IMR-90 (cell line): Measurements from ENCODE around the gene ACADSB. TPM values are rescaled to one million over a fixed set of nuclear protein-coding genes. Genes with fewer than 3 reads are reported as not detected.
A peak's percentile ranks its signal among the peaks of the same experiment; 100 is the strongest.

Experiments
- ATAC-seq: fragments of 200-7000 bp; cut with Tn5 transposase; 2 replicates; pipeline ENCODE4 v1.9.1; 2020; ENCODE audit warnings: low read depth, mild to moderate bottlenecking, moderate library complexity
- BruUV-seq: library from RNA; stranded (reverse); fragments of 400-500 nt; replicated peaks from 2 replicates; lab custom pipeline; 2021; lab: Mats Ljungman, UMichigan
- CTCF ChIA-PET: fragments of 300-600 bp; formaldehyde crosslinking; extraction: SDS; loops from one replicate; lab custom pipeline; 2021; ENCODE audit warnings: antibody characterized with exemption; lab: Yijun Ruan, JAX
- POLR2A ChIA-PET: fragments of 300-600 bp; sonication (Branson Sonifier 250); formaldehyde crosslinking; loops from one replicate; lab custom pipeline; 2022; ENCODE audit warnings: antibody characterized with exemption; ENCODE audit not compliant: unreplicated experiment; lab: Charles Lee
- DNase-seq: peaks from one replicate; pipeline ENCODE4 v3.0.0; 2013
- H2AFZ ChIP-seq: replicated peaks from 2 replicates; pipeline ENCODE3; 2013; ENCODE audit warnings: low read length, mild to moderate bottlenecking; ENCODE audit not compliant: poor library complexity
- H2AK5ac ChIP-seq: 2 replicates; pipeline ENCODE4 v1.6.1; 2013; ENCODE audit warnings: low read depth, low read length, inconsistent platforms
- H2AK9ac ChIP-seq: replicated peaks from 2 replicates; pipeline ENCODE3; 2013; ENCODE audit warnings: mild to moderate bottlenecking, low read depth, low read length, moderate library complexity; ENCODE audit not compliant: poor library complexity
- H2BK120ac ChIP-seq: 2 replicates; pipeline ENCODE4 v1.6.1; 2013; ENCODE audit warnings: low read depth, low read length, inconsistent platforms
- H2BK15ac ChIP-seq: 3 replicates; pipeline ENCODE4 v1.6.1; 2013; ENCODE audit warnings: low read depth, low read length, inconsistent platforms
- H2BK20ac ChIP-seq: 2 replicates; pipeline ENCODE4 v1.6.1; 2013; ENCODE audit warnings: low read depth, mild to moderate bottlenecking, inconsistent platforms, low read length, moderate library complexity
- H2BK5ac ChIP-seq: 2 replicates; pipeline ENCODE4 v1.6.1; 2013; ENCODE audit warnings: mild to moderate bottlenecking, low read depth, low read length, inconsistent platforms; ENCODE audit not compliant: poor library complexity, severe bottlenecking
- H3K14ac ChIP-seq: replicated peaks from 2 replicates; pipeline ENCODE4 v1.6.1; 2013; ENCODE audit warnings: low read depth, low read length, inconsistent platforms
- H3K18ac ChIP-seq: 2 replicates; pipeline ENCODE4 v1.6.1; 2013; ENCODE audit warnings: low read depth, low read length, control low read depth
- H3K23ac ChIP-seq: 2 replicates; pipeline ENCODE4 v1.6.1; 2013; ENCODE audit warnings: low read depth, low read length, inconsistent platforms
- H3K27ac ChIP-seq: 2 replicates; pipeline ENCODE4 v1.5.1; 2013; ENCODE audit warnings: mild to moderate bottlenecking, control low read depth, low read length; ENCODE audit not compliant: insufficient read depth
- H3K27me3 ChIP-seq: 2 replicates; pipeline ENCODE4 v1.6.1; 2013; ENCODE audit warnings: low read length; ENCODE audit not compliant: control insufficient read depth, insufficient read depth
- H3K36me3 ChIP-seq: 2 replicates; pipeline ENCODE4 v1.6.1; 2013; ENCODE audit warnings: low read length, mixed read lengths; ENCODE audit not compliant: control insufficient read depth, insufficient read depth
- H3K4ac ChIP-seq: 2 replicates; pipeline ENCODE4 v1.6.1; 2013; ENCODE audit warnings: low read depth, low read length, inconsistent platforms
- H3K4me1 ChIP-seq: 2 replicates; pipeline ENCODE4 v1.6.1; 2013; ENCODE audit warnings: low read length, mixed read lengths; ENCODE audit not compliant: control insufficient read depth, insufficient read depth
- H3K4me2 ChIP-seq: 2 replicates; pipeline ENCODE4 v1.6.1; 2013; ENCODE audit warnings: low read depth, mild to moderate bottlenecking, control low read depth, low read length, moderate library complexity
- H3K4me3 ChIP-seq: 2 replicates; pipeline ENCODE4 v1.5.1; 2013; ENCODE audit warnings: low read depth, mild to moderate bottlenecking, control low read depth, low read length, moderate library complexity; ENCODE audit not compliant: insufficient read depth
- H3K56ac ChIP-seq: 2 replicates; pipeline ENCODE4 v1.6.1; 2013; ENCODE audit warnings: low read length, inconsistent platforms; ENCODE audit not compliant: insufficient read depth; ENCODE audit errors: extremely low read depth
- H3K79me1 ChIP-seq, 2 experiments: 2 replicates each; pipeline ENCODE4 v1.6.1; 2013; ENCODE audit warnings: low read length in 2 of 2, inconsistent platforms in 1 of 2, low read depth in 1 of 2
- H3K9ac ChIP-seq: 2 replicates; pipeline ENCODE4 v1.6.1; 2013; ENCODE audit warnings: low read depth, low read length, control low read depth
- H3K9me1 ChIP-seq: 2 replicates; pipeline ENCODE4 v1.6.1; 2013; ENCODE audit warnings: low read length, inconsistent platforms; ENCODE audit not compliant: insufficient read depth
- H3K9me3 ChIP-seq: 2 replicates; pipeline ENCODE4 v1.6.1; 2013; ENCODE audit warnings: low read length; ENCODE audit not compliant: control insufficient read depth, insufficient read depth
- H4K20me1 ChIP-seq: 2 replicates; pipeline ENCODE4 v1.6.1; 2013; ENCODE audit warnings: low read length, inconsistent platforms; ENCODE audit not compliant: insufficient read depth
- H4K5ac ChIP-seq: 2 replicates; pipeline ENCODE4 v1.6.1; 2013; ENCODE audit warnings: mild to moderate bottlenecking, low read depth, low read length, control low read depth
- H4K8ac ChIP-seq, 2 experiments: 2 replicates each; pipeline ENCODE4 v1.6.1; 2013; ENCODE audit warnings: low read depth in 2 of 2, low read length in 2 of 2, control low read depth in 1 of 2, inconsistent platforms in 1 of 2
- H4K91ac ChIP-seq: 2 replicates; pipeline ENCODE4 v1.6.1; 2013; ENCODE audit warnings: low read depth, low read length, inconsistent platforms; ENCODE audit not compliant: insufficient read depth
- CEBPB ChIP-seq: IDR thresholded peaks from 2 replicates; pipeline ENCODE4 v1.6.1; 2012; ENCODE audit warnings: low read depth, low read length, improper control_type of control experiment
- CTCF ChIP-seq: conservative IDR thresholded peaks from 2 replicates; pipeline ENCODE4 v1.5.1; 2012; ENCODE audit warnings: mild to moderate bottlenecking, low read depth, low read length, improper control_type of control experiment
- MAZ ChIP-seq: IDR thresholded peaks from 2 replicates; pipeline ENCODE4 v1.6.1; 2012; ENCODE audit warnings: low read depth, mild to moderate bottlenecking, low read length, improper control_type of control experiment, moderate library complexity, borderline replicate concordance
- MXI1 ChIP-seq: IDR thresholded peaks from 2 replicates; pipeline ENCODE4 v1.6.1; 2012; ENCODE audit warnings: low read depth, mild to moderate bottlenecking, low read length, moderate library complexity, borderline replicate concordance
- RAD21 ChIP-seq: IDR thresholded peaks from 2 replicates; pipeline ENCODE4 v1.6.1; 2012; ENCODE audit warnings: low read length, improper control_type of control experiment
- RFX5 ChIP-seq: IDR thresholded peaks from 2 replicates; pipeline ENCODE4 v1.8.0; 2012; ENCODE audit warnings: low read depth, mild to moderate bottlenecking, low read length, moderate library complexity
- USF2 ChIP-seq: fragments of 150-350 bp; IDR thresholded peaks from 2 replicates; pipeline ENCODE4 v1.6.1; 2017; ENCODE audit warnings: mild to moderate bottlenecking, antibody characterized with exemption, low read length, low read depth
- WGBS, 2 experiments: methylation state at CpG; one replicate each; pipeline versions ENCODE4 v1.1.5 to v1.1.7; 2013; ENCODE audit warnings: missing lambda C conversion rate in 2 of 2; ENCODE audit not compliant: insufficient read length in 1 of 2; ENCODE audit errors: extremely low coverage in 2 of 2; 5-methylcytosine and 5-hydroxymethylcytosine counted together
- dilution Hi-C: fragments of 300-500 bp; cut with HindIII; formaldehyde crosslinking; loops from one replicate; pipeline ENCODE4 v1.14.3; 2018; ENCODE audit warnings: low sequenced_read_pairs; ENCODE audit not compliant: unreplicated experiment
- in situ Hi-C: fragments of 300-500 bp; cut with MboI; formaldehyde crosslinking; loops from 3 replicates; pipeline ENCODE4 v1.14.3; 2019; ENCODE audit warnings: low sequenced_read_pairs, inconsistent platforms, mixed read lengths
- intact Hi-C: fragments of 100-400 bp; cut with micrococcal nuclease; formaldehyde crosslinking; loops from 2 replicates; pipeline ENCODE4 v1.10.0; 2022
- polyA plus RNA-seq, 3 experiments: library from polyadenylated mRNA; depleted of rRNA; stranded (reverse); fragments of >200 nt; gene quantifications; 2 replicates each; pipeline ENCODE4 v1.2.3, GENCODE V29; 2012; ENCODE audit warnings: low replicate concordance in 1 of 3
- total RNA-seq: library from RNA; depleted of rRNA; stranded (reverse); fragments of >200 nt; gene quantifications from 2 replicates; pipeline ENCODE4 v1.2.3, GENCODE V29; 2012

Gene ACADSB
- total and polyA plus RNA-seq, 2 of the 4 experiments (the other 2 are of a cell fraction) = 6.2 to 10.6 TPM

DNA sequence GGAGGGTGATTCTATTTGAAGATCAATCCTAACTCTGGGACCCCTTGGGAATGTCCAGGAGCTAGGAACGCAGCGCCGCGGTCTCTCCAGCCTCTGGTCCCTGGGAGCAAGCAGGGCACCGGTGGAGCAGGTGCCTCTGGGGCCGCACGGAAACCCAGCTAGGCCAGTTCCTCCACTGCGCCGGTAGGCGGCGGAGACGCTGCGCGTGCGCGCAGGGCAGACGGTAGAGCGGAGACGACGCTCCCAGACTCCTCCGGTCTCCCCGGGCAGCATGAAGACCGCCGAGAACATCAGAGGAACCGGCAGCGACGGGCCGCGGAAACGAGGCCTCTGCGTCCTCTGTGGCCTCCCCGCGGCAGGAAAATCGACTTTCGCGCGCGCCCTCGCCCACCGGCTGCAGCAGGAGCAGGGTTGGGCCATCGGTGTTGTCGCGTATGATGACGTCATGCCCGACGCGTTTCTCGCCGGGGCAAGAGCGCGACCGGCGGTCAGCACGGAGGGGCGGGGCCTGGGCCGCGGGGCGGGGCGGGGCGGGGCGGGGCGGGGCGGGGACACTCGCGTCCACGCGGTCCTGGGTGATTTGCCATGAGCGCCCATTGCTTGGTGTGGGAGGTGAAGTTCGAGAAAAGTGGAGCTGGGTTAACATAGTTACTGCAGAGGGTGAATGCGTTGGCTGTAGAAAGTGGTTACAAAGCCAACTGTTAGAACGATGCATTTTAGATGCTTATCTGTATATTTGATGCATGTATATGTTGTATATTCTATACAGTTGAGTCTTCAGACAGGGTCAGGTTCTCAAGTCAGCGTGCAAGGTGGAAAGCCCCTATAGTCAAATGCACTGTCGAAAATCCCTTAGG, 28.4 kb upstream of the ACADSB start, which contains the start of gene PSTK (continued):
- TF ChIP-seq USF2 (no peak), RFX5 (no peak)

GRCh38 chr10:122981066-122981464, 27.7 kb upstream of the ACADSB start:
- no peak overlapping the region for H3K9ac ChIP-seq
- H4K8ac ChIP-seq = peak overlapping the region; percentile 37 to 68; a peak in 2 of 4 replicates
- no peak overlapping the region for H3K4ac ChIP-seq
- H3K4me2 ChIP-seq = peak overlapping the region; percentile 99
- no peak overlapping the region for H2BK20ac ChIP-seq
- dilution Hi-C loops (no loop called here), in situ Hi-C loops (no loop called here), intact Hi-C loops (loop anchor here (10.0 kb wide), 1 partner anchor 336 kb away; no protein-coding TSS in a partner anchor)
- DNase-seq = peak; percentile 53
- no peak overlapping the region for H3K27ac ChIP-seq
- H2AFZ ChIP-seq = peak overlapping the region; percentile 82
- H3K18ac ChIP-seq = no peak overlapping the region
- no peak overlapping the region for H4K5ac ChIP-seq
- H4K91ac ChIP-seq = no peak overlapping the region
- H3K4me3 ChIP-seq = peak overlapping the region; percentile 83; the same call in 1 of the 2 replicates
- H2BK15ac ChIP-seq = no peak overlapping the region
- H3K36me3 ChIP-seq = no peaks in the 10 kb centered on the region
- H3K4me1 ChIP-seq = no peaks in the 10 kb centered on the region
- no peak overlapping the region for H3K14ac ChIP-seq
- no TSS peak for BruUV-seq
- no peak overlapping the region for H2AK5ac ChIP-seq
- CTCF ChIA-PET = interaction anchor here (0.6 to 2.5 kb wide), 5 partner anchors 10 to 57 kb away, joined by 3 to 13 read pairs (median 6); no protein-coding TSS in a partner anchor
- H3K27me3 ChIP-seq = no peaks in the 10 kb centered on the region
- no peak overlapping the region for H2BK5ac ChIP-seq
- H2AK9ac ChIP-seq = no peak overlapping the region
- peaks cover 2% of the 10 kb centered on the region for H3K9me1 ChIP-seq
- peak; percentile 24; the same call in 1 of the 2 replicates for ATAC-seq
- H4K20me1 ChIP-seq = no peaks in the 10 kb centered on the region
- no peak overlapping the region for H3K56ac ChIP-seq
- TF ChIP-seq MXI1 = no peak
- TF ChIP-seq MAZ = no peak
- peak; percentile 44 for TF ChIP-seq CTCF
- peak; percentile 24; the same call in 1 of the 2 replicates for TF ChIP-seq RAD21
- TF ChIP-seq RFX5 = no peak
- no peak for TF ChIP-seq USF2
- no peak for TF ChIP-seq CEBPB
- no peaks in the 10 kb centered on the region for H3K9me3 ChIP-seq
- WGBS, 2 experiments = no CpG with 5 or more reads among the region's 4 CpGs
- H3K23ac ChIP-seq = no peak overlapping the region
- no peak overlapping the region for H2BK120ac ChIP-seq
- H3K79me1 ChIP-seq = no peaks in the 10 kb centered on the region
- POLR2A ChIA-PET = no interaction called here
